HCT116 (cell line): Measurements from ENCODE around the gene ERMARD.

ENCODE experiments used
- EGR1 ChIP-seq: IDR thresholded peaks from 2 replicates; pipeline ENCODE4 v1.6.1; 2012; ENCODE audit warnings: low read depth
- ELF1 ChIP-seq: IDR thresholded peaks from 2 replicates; pipeline ENCODE4 v1.6.1; 2012; ENCODE audit warnings: low read depth, borderline replicate concordance
- EZH2 ChIP-seq: fragments of 200-600 bp; sonication (generic); IDR thresholded peaks from 2 replicates; pipeline ENCODE4 v1.6.1; 2017; ENCODE audit warnings: antibody characterized with exemption, mixed run types
- EZH2phosphoT487 ChIP-seq: fragments of 200-600 bp; IDR thresholded peaks from 2 replicates; pipeline ENCODE4 v1.6.1; 2018; ENCODE audit warnings: antibody characterized with exemption, borderline replicate concordance
- JUND ChIP-seq: IDR thresholded peaks from 2 replicates; pipeline ENCODE4 v1.6.1; 2012
- POLR2A ChIP-seq: IDR thresholded peaks from 2 replicates; pipeline ENCODE4 v1.7.0; 2011; ENCODE audit warnings: borderline replicate concordance; ENCODE audit not compliant: insufficient read depth, insufficient read length; ENCODE audit errors: extremely low read depth
- POLR2AphosphoS5 ChIP-seq: IDR thresholded peaks from 2 replicates; pipeline ENCODE4 v1.6.1; 2011; ENCODE audit warnings: mild to moderate bottlenecking, low read depth, low read length, moderate library complexity
- REST ChIP-seq: IDR thresholded peaks from 2 replicates; pipeline ENCODE4 v1.6.1; 2012; ENCODE audit warnings: low read depth
- YY1 ChIP-seq: IDR thresholded peaks from 2 replicates; pipeline ENCODE4 v1.6.1; 2011; ENCODE audit warnings: low read length, low read depth, moderate library complexity, mild to moderate bottlenecking; ENCODE audit not compliant: insufficient replicate concordance; ENCODE audit errors: extremely low read depth
- ZFX ChIP-seq: fragments of 450-650 bp; IDR thresholded peaks from 2 replicates; pipeline ENCODE4 v1.6.1; 2017
- ZNF274 ChIP-seq: fragments of 200-500 bp; sonication (Bioruptor generic); IDR thresholded peaks from 2 replicates; pipeline ENCODE4 v1.6.1; 2014; ENCODE audit warnings: mild to moderate bottlenecking, low read depth, low read length, inconsistent platforms
- TF ChIP-seq, protein P1 (sequence below), 3 experiments: fragments of 200-600 bp in 1 of 3; sonication (generic) in 1 of 3; IDR thresholded peaks in 2 of 3; conservative IDR thresholded peaks in 1 of 3; 2 replicates each; pipeline ENCODE4 v1.5.1; 2012 to 2017; ENCODE audit warnings: low read depth in 2 of 3, low read length in 2 of 3, antibody characterized with exemption in 1 of 3, borderline replicate concordance in 1 of 3, control low read depth in 1 of 3, mild to moderate bottlenecking in 1 of 3, mixed read lengths in 1 of 3, mixed run types in 1 of 3, moderate library complexity in 1 of 3; ENCODE audit not compliant: insufficient read depth in 1 of 3
- TF ChIP-seq, protein P2 (sequence below): IDR thresholded peaks from 2 replicates; pipeline ENCODE4 v1.6.1; 2012

GRCh38 chr6:169788809-169789145 is 37.4 kb downstream of the ERMARD start:
- TF ChIP-seq, protein P1, sequence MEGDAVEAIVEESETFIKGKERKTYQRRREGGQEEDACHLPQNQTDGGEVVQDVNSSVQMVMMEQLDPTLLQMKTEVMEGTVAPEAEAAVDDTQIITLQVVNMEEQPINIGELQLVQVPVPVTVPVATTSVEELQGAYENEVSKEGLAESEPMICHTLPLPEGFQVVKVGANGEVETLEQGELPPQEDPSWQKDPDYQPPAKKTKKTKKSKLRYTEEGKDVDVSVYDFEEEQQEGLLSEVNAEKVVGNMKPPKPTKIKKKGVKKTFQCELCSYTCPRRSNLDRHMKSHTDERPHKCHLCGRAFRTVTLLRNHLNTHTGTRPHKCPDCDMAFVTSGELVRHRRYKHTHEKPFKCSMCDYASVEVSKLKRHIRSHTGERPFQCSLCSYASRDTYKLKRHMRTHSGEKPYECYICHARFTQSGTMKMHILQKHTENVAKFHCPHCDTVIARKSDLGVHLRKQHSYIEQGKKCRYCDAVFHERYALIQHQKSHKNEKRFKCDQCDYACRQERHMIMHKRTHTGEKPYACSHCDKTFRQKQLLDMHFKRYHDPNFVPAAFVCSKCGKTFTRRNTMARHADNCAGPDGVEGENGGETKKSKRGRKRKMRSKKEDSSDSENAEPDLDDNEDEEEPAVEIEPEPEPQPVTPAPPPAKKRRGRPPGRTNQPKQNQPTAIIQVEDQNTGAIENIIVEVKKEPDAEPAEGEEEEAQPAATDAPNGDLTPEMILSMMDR (IDR thresholded peaks at IDR 0.05 in 2 of 3, conservative IDR thresholded peaks at IDR 0.05 in 1 of 3; ENCODE audit: borderline replicate concordance in 1 of 3, insufficient read depth in 1 of 3, low read depth in 2 of 3, low read length in 2 of 3): no peak
- no peak for TF ChIP-seq EGR1
- TF ChIP-seq ELF1: no peak
- TF ChIP-seq, protein P2, sequence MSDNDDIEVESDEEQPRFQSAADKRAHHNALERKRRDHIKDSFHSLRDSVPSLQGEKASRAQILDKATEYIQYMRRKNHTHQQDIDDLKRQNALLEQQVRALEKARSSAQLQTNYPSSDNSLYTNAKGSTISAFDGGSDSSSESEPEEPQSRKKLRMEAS: no peak
- no peak for TF ChIP-seq JUND
- TF ChIP-seq EZH2: no peak
- no peak for TF ChIP-seq POLR2AphosphoS5
- no peak for TF ChIP-seq EZH2phosphoT487
- no peak for TF ChIP-seq YY1
- no peak for TF ChIP-seq POLR2A
- TF ChIP-seq REST: no peak
- no peak for TF ChIP-seq ZNF274
- no peak for TF ChIP-seq ZFX
